Adrenal gland (tissue), 5 donors: ENCODE data around the gene PIPOX.

Experiments used
- CTCF ChIP-seq, 6 experiments: fragments of 450-650 bp in 4 of 6; fragments of 200-600 bp in 2 of 6; sonication (generic) in 1 of 6; IDR thresholded peaks; 1 replicate in 5 of 6; 2 replicates in 1 of 6; pipeline versions ENCODE4 v1.5.1 to v1.8.0; 2016 to 2021; ENCODE audit warnings: antibody characterized with exemption in 6 of 6, mild to moderate bottlenecking in 2 of 6, moderate library complexity in 1 of 6
- POLR2A ChIP-seq, 2 donors: fragments of 450-650 bp; IDR thresholded peaks; one replicate each; pipeline ENCODE4 v1.6.1; 2017; ENCODE audit warnings: antibody characterized with exemption in 2 of 2, mild to moderate bottlenecking in 2 of 2, moderate library complexity in 1 of 2
- donor health status: DM: no; HTN: no; CAD: no.

GRCh38 chr17:29071303-29071702, 28.4 kb downstream of the PIPOX start:
- TF ChIP-seq CTCF (IDR thresholded peaks at IDR 0.05) (no peak), POLR2A (IDR thresholded peaks at IDR 0.05) (no peak)
